ENCODE measurements around the gene CNTN4.

DNA sequence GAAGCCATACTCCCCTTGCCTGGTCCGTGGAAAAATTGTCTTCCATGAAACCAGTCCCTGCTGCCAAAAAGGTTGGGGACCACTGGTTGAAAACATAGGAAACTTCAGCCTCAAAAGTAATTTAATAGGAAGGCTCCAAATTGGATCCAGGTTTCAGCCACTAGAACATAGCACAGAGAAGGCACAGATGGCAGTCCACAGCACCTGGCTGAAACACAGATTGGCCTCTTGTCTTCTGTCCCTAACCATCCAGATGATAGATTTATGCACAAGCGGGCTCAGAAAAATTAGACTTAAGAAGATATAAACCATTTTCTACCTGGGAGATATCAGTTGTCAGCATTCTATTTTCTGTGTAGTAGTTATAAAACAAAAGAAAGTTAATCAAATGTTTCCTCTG lies 397.1 kb downstream of the CNTN4 start:
- TF ChIP-seq, protein P1, sequence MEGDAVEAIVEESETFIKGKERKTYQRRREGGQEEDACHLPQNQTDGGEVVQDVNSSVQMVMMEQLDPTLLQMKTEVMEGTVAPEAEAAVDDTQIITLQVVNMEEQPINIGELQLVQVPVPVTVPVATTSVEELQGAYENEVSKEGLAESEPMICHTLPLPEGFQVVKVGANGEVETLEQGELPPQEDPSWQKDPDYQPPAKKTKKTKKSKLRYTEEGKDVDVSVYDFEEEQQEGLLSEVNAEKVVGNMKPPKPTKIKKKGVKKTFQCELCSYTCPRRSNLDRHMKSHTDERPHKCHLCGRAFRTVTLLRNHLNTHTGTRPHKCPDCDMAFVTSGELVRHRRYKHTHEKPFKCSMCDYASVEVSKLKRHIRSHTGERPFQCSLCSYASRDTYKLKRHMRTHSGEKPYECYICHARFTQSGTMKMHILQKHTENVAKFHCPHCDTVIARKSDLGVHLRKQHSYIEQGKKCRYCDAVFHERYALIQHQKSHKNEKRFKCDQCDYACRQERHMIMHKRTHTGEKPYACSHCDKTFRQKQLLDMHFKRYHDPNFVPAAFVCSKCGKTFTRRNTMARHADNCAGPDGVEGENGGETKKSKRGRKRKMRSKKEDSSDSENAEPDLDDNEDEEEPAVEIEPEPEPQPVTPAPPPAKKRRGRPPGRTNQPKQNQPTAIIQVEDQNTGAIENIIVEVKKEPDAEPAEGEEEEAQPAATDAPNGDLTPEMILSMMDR (IDR thresholded peaks at IDR 0.05) = no peak
- TF ChIP-seq POLR2A (IDR thresholded peaks at IDR 0.05) (no peak), POLR2AphosphoS5 (IDR thresholded peaks at IDR 0.05; ENCODE audit: insufficient read depth in 1 of 2, low read depth in 1 of 2) (no peak)

Data from vagina (tissue), 2 donors.